Mesenteric fat pad (tissue), 1 donor: ENCODE data around the gene MEF2D. TPM values are rescaled to one million over a fixed set of nuclear protein-coding genes. Genes with fewer than 3 reads are reported as not detected.

Source experiments
- microRNA-seq: library from miRNA; unstranded; fragments of <30 nt; microRNA quantifications from one replicate; pipeline ENCODE4 v1.2.0, GENCODE V29; 2020; ENCODE audit warnings: borderline number of aligned reads
- total RNA-seq: library from RNA; stranded (reverse); fragmentation: NEBNext Ultra II Directional; extraction: Animal tissue kit (Norgen Biotek cat#: 25700); gene quantifications from one replicate; pipeline ENCODE4 v1.2.1, GENCODE V29; 2021
- donor health status: DM: yes; HTN: yes; CAD: no.

MEF2D gene
- total RNA-seq, 1 donor from 2014 or later: 38.7 TPM

Small RNA genes lying within 50 kb of the gene (microRNA-seq; reads per million reads assigned to microRNA genes)
- gene MIR9-1: not detected

Other genes starting within 250 kb of the MEF2D start
- gene SMG5, start 217.9 kb downstream of the MEF2D start, total RNA-seq: 67.2 TPM
- gene TMEM79, start 216.4 kb downstream of the MEF2D start, total RNA-seq: 1.8 TPM
- 78.3 TPM for gene GLMP, start 205.1 kb downstream of the MEF2D start, total RNA-seq
- gene VHLL, start 201.5 kb downstream of the MEF2D start, total RNA-seq: not detected
- gene CCT3, start 162.5 kb downstream of the MEF2D start, total RNA-seq: 163 TPM
- 0.64 TPM for gene TSACC, start 162.2 kb downstream of the MEF2D start, total RNA-seq
- gene RHBG, start 131.6 kb downstream of the MEF2D start, total RNA-seq: not detected
- gene IQGAP3, start 71.8 kb upstream of the MEF2D start, total RNA-seq: 0.55 TPM
- gene TTC24, start 78.9 kb upstream of the MEF2D start, total RNA-seq: not detected
- 55.1 TPM for gene NAXE, start 91.0 kb upstream of the MEF2D start, total RNA-seq
- 40.4 TPM for gene GPATCH4, start 100.7 kb upstream of the MEF2D start, total RNA-seq
- gene HAPLN2, start 118.6 kb upstream of the MEF2D start, total RNA-seq: 0.35 TPM
- 0.16 TPM for gene BCAN, start 141.3 kb upstream of the MEF2D start, total RNA-seq
- gene NES, start 176.6 kb upstream of the MEF2D start, total RNA-seq: 49.5 TPM
- gene CRABP2, start 204.8 kb upstream of the MEF2D start, total RNA-seq: 6.7 TPM
- 20.0 TPM for gene METTL25B, start 227.7 kb upstream of the MEF2D start, total RNA-seq
- gene ISG20L2, start 228.0 kb upstream of the MEF2D start, total RNA-seq: 24.4 TPM
- gene MRPL24, start 240.3 kb upstream of the MEF2D start, total RNA-seq: 89.6 TPM